NT2/D1 (cell line): Measurements from ENCODE around the gene CAMSAP2.

ENCODE experiments used
- DNase-seq: peaks from one replicate; pipeline ENCODE4 v3.0.0-alpha.2; 2011; ENCODE audit warnings: low read depth, low spot score
- H3K27me3 ChIP-seq: 2 replicates; pipeline ENCODE4 v1.6.0; 2011; ENCODE audit warnings: mild to moderate bottlenecking; ENCODE audit not compliant: insufficient read length, insufficient read depth
- H3K36me3 ChIP-seq: 2 replicates; pipeline ENCODE4 v1.6.1; 2011; ENCODE audit warnings: mild to moderate bottlenecking, low read length, mixed read lengths; ENCODE audit not compliant: insufficient read depth, insufficient read length
- H3K4me1 ChIP-seq: 2 replicates; pipeline ENCODE4 v1.5.1; 2011; ENCODE audit not compliant: insufficient read depth, insufficient read length
- H3K4me3 ChIP-seq: 2 replicates; pipeline ENCODE4 v1.5.1; 2011; ENCODE audit warnings: low read depth; ENCODE audit not compliant: insufficient read length
- H3K9ac ChIP-seq: 2 replicates; pipeline ENCODE4 v1.6.0; 2011; ENCODE audit warnings: low read depth; ENCODE audit not compliant: insufficient read length
- H3K9me3 ChIP-seq: 2 replicates; pipeline ENCODE4 v1.5.1; 2011; ENCODE audit warnings: mild to moderate bottlenecking, low read length; ENCODE audit not compliant: insufficient read depth
- SUZ12 ChIP-seq: IDR thresholded peaks from 2 replicates; pipeline ENCODE4 v1.6.1; 2011; ENCODE audit not compliant: insufficient read length, insufficient read depth; ENCODE audit errors: extremely low read depth
- YY1 ChIP-seq: IDR thresholded peaks from 2 replicates; pipeline ENCODE4 v1.6.1; 2011; ENCODE audit not compliant: insufficient read length, insufficient read depth
- ZNF274 ChIP-seq: IDR thresholded peaks from 2 replicates; pipeline ENCODE4 v1.6.1; 2011; ENCODE audit warnings: mild to moderate bottlenecking, low read depth, low read length

CAMSAP2 gene

GRCh38 chr1:200753650-200754198 is 15.0 kb downstream of the CAMSAP2 start:
- Histone ChIP-seq H3K9me3 (no peaks in the 10 kb centered on the region), H3K4me1 (no peaks in the 10 kb centered on the region), H3K27me3 (no peaks in the 10 kb centered on the region), H3K36me3 (peaks cover 19% of the 10 kb centered on the region), H3K4me3 (no peak overlapping the region), H3K9ac (no peak overlapping the region)
- DNase-seq, result no peak
- TF ChIP-seq ZNF274 (no peak), YY1 (no peak), SUZ12 (no peak)

GRCh38 chr1:200755456-200755855 is 16.8 kb downstream of the CAMSAP2 start:
- H3K27me3 ChIP-seq, result no peaks in the 10 kb centered on the region
- DNase-seq, result no peak
- H3K36me3 ChIP-seq, result peaks cover 13% of the 10 kb centered on the region
- no peaks in the 10 kb centered on the region for H3K4me1 ChIP-seq
- H3K4me3 ChIP-seq, result no peak overlapping the region
- no peaks in the 10 kb centered on the region for H3K9me3 ChIP-seq
- H3K9ac ChIP-seq, result no peak overlapping the region
- TF ChIP-seq SUZ12 (no peak), YY1 (no peak), ZNF274 (no peak)

GRCh38 chr1:200762089-200762488 is 23.4 kb downstream of the CAMSAP2 start:
- no peaks in the 10 kb centered on the region for H3K9me3 ChIP-seq
- H3K9ac ChIP-seq, result no peak overlapping the region
- H3K4me3 ChIP-seq, result no peak overlapping the region
- peaks cover 57% of the 10 kb centered on the region for H3K36me3 ChIP-seq
- no peaks in the 10 kb centered on the region for H3K27me3 ChIP-seq
- no peak for DNase-seq
- TF ChIP-seq ZNF274, result no peak
- TF ChIP-seq SUZ12, result no peak
- TF ChIP-seq YY1, result no peak
- H3K4me1 ChIP-seq, result no peaks in the 10 kb centered on the region

DNA sequence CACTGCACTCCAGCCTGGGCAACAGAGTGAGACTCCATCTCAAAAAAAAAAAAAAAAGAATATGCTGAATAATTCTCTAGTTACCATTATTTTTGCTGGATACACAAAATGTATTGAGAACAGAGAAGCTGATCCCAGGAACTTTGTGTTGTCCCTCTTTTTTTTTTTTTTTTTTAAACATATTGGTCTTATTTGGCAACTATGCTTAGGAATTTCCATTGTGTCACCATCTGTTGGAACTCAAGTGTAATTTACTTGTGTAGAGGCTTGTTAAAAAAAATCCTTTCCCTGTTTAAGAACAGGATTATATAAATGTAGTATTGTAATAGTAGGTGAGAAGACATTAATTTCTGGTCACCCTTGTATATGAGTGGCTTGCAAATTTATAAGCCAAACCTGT is 28.6 kb downstream of the CAMSAP2 start:
- H3K9ac ChIP-seq, result no peak overlapping the region

GRCh38 chr1:200771625-200772555 is 33.2 kb downstream of the CAMSAP2 start:
- Histone ChIP-seq H3K27me3 (no peaks in the 10 kb centered on the region), H3K4me1 (no peaks in the 10 kb centered on the region), H3K9ac (no peak overlapping the region), H3K36me3 (peaks cover 39% of the 10 kb centered on the region), H3K9me3 (no peaks in the 10 kb centered on the region), H3K4me3 (no peak overlapping the region)
- DNase-seq, result no peak
- TF ChIP-seq YY1, result no peak
- TF ChIP-seq ZNF274, result no peak
- TF ChIP-seq SUZ12, result no peak

More for the DNA sequence above, 28.6 kb downstream of the CAMSAP2 start:
- TF ChIP-seq SUZ12 (no peak), ZNF274 (no peak), YY1 (no peak)
- DNase-seq, result no peak
- H3K36me3 ChIP-seq, result peaks cover 71% of the 10 kb centered on the region
- H3K27me3 ChIP-seq, result no peaks in the 10 kb centered on the region
- no peaks in the 10 kb centered on the region for H3K4me1 ChIP-seq
- H3K4me3 ChIP-seq, result no peak overlapping the region
- H3K9me3 ChIP-seq, result no peaks in the 10 kb centered on the region

GRCh38 chr1:200774311-200774710 is 35.6 kb downstream of the CAMSAP2 start:
- TF ChIP-seq YY1, result no peak
- no peak for TF ChIP-seq SUZ12
- TF ChIP-seq ZNF274, result no peak
- Histone ChIP-seq H3K9me3 (no peaks in the 10 kb centered on the region), H3K4me1 (no peaks in the 10 kb centered on the region), H3K27me3 (no peaks in the 10 kb centered on the region), H3K36me3 (peaks cover 33% of the 10 kb centered on the region), H3K4me3 (no peak overlapping the region), H3K9ac (no peak overlapping the region)
- no peak for DNase-seq

DNA sequence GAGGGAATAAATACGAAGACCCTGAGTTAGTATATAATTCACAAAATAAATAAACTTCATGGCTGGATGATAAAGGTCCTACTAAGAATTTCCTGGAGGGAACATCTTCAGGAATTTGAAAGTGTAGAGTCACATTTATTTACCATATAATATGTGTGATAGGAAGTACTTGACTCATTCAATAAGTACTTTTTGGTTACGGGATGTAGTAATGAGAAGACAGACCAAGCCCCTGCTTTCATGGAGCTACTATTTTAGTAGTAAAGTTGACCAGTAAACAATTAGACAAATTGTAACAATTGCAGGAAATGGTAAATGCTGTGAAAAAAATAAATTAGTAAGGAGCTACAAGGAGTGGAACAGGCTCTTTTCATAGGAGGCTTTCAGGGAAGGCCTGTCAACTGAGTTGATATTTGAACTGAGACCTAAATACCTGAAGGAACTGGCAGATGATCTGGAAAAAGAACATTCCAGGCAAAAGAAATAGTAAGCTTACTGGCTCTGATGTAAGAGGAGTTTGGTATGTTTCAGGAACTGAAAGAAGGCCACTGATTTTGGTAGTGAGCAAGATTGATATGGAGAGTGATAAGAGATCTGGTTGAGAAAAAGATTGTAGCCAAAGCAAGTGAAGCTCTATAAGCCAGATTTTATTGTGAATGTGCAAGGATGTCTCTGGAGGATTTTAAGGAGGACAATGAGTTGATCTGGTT is 36.2 kb downstream of the CAMSAP2 start:
- Histone ChIP-seq H3K36me3 (peaks cover 27% of the 10 kb centered on the region), H3K9ac (no peak overlapping the region), H3K4me1 (no peaks in the 10 kb centered on the region), H3K9me3 (no peaks in the 10 kb centered on the region), H3K4me3 (no peak overlapping the region), H3K27me3 (no peaks in the 10 kb centered on the region)
- no peak for TF ChIP-seq SUZ12
- no peak for TF ChIP-seq YY1
- no peak for TF ChIP-seq ZNF274
- DNase-seq, result no peak
